A204.1 (cell line): Measurements from ENCODE around the gene KCNIP3.

Experiments
- FAIRE-seq: peaks from 2 replicates; lab custom pipeline; 2012; peaks lifted over from hg19 to GRCh38; lab: Jason Lieb, UNC

Gene KCNIP3

GRCh38 chr2:95275151-95275515, 22.0 kb upstream of the KCNIP3 start:
- no peak for FAIRE-seq

GRCh38 chr2:95275601-95276243, 21.4 kb upstream of the KCNIP3 start:
- no peak for FAIRE-seq

- FAIRE-seq, result no peak
These were observed 20.8 kb upstream of the KCNIP3 start for GRCh38 chr2:95276244-95276887.

GRCh38 chr2:95276888-95277245, 20.3 kb upstream of the KCNIP3 start:
- FAIRE-seq, result no peak

- no peak for FAIRE-seq
These were observed 19.8 kb upstream of the KCNIP3 start for GRCh38 chr2:95277246-95277906.

GRCh38 chr2:95278051-95278471, 19.1 kb upstream of the KCNIP3 start:
- no peak for FAIRE-seq

- no peak for FAIRE-seq
These were observed 18.4 kb upstream of the KCNIP3 start for GRCh38 chr2:95278637-95279225.

- no peak for FAIRE-seq
These were observed 17.6 kb upstream of the KCNIP3 start for GRCh38 chr2:95279435-95280035.

- FAIRE-seq, result no peak
These were observed 16.1 kb upstream of the KCNIP3 start for GRCh38 chr2:95281071-95281470.

- FAIRE-seq, result no peak
These were observed 15.4 kb upstream of the KCNIP3 start for GRCh38 chr2:95281786-95282185.

- no peak for FAIRE-seq
These were observed 14.7 kb upstream of the KCNIP3 start for GRCh38 chr2:95282458-95282857.

GRCh38 chr2:95283562-95283961, 13.6 kb upstream of the KCNIP3 start:
- FAIRE-seq, result no peak

GRCh38 chr2:95284886-95285541, 12.1 kb upstream of the KCNIP3 start:
- FAIRE-seq, result no peak

- FAIRE-seq, result no peak
These were observed 11.6 kb upstream of the KCNIP3 start for GRCh38 chr2:95285542-95285932.

- FAIRE-seq, result no peak
These were observed 9.8 kb upstream of the KCNIP3 start for GRCh38 chr2:95287336-95287735.

- no peak for FAIRE-seq
These were observed 9.3 kb upstream of the KCNIP3 start for GRCh38 chr2:95287806-95288205.

GRCh38 chr2:95289253-95289652, 7.9 kb upstream of the KCNIP3 start:
- FAIRE-seq, result no peak

GRCh38 chr2:95291222-95291621, 5.9 kb upstream of the KCNIP3 start:
- FAIRE-seq, result no peak

- FAIRE-seq, result no peak
These were observed 4.4 kb upstream of the KCNIP3 start for GRCh38 chr2:95292623-95293260.

- FAIRE-seq, result no peak
These were observed 2.4 kb upstream of the KCNIP3 start for GRCh38 chr2:95294579-95295250.

GRCh38 chr2:95295376-95295775, 1.8 kb upstream of the KCNIP3 start:
- FAIRE-seq, result no peak
